ENCODE data around the gene SMIM5. TPM values are rescaled to one million over a fixed set of nuclear protein-coding genes. Genes with fewer than 3 reads are reported as not detected.

Gene SMIM5
- total and polyA plus RNA-seq, 2 experiments from 2014 or later: 0.60 to 0.89 TPM

DNA sequence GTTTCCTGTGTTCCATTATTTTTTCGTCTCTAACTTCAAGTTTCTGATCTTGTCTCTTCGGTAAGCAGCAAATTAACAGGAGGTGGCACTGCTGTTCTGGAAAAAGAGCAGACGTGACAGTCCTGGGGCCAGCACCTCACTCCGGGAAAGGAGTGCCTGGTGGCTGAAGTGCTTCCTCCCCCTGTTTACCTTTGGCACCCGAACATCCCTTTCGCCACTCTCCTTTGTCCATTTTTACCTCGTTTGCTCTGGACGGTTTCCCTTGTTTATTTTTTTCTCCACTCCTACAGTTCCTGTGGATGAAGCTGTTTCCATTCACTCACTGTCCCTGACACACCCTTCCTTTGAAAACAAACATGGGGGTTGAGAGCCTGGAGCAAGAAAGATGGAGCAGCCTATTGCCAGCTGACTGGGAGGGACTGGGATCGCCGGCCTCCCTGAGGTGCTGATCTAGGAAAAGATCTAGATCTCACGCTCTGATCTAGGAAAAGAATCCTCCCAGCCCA, 46.5 kb downstream of the SMIM5 start:
- TF ChIP-seq, protein P1, sequence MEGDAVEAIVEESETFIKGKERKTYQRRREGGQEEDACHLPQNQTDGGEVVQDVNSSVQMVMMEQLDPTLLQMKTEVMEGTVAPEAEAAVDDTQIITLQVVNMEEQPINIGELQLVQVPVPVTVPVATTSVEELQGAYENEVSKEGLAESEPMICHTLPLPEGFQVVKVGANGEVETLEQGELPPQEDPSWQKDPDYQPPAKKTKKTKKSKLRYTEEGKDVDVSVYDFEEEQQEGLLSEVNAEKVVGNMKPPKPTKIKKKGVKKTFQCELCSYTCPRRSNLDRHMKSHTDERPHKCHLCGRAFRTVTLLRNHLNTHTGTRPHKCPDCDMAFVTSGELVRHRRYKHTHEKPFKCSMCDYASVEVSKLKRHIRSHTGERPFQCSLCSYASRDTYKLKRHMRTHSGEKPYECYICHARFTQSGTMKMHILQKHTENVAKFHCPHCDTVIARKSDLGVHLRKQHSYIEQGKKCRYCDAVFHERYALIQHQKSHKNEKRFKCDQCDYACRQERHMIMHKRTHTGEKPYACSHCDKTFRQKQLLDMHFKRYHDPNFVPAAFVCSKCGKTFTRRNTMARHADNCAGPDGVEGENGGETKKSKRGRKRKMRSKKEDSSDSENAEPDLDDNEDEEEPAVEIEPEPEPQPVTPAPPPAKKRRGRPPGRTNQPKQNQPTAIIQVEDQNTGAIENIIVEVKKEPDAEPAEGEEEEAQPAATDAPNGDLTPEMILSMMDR (IDR thresholded peaks at IDR 0.05; ENCODE audit: low read depth, low read length): peak; percentile 13
- Histone ChIP-seq H3K4me1 (ENCODE audit: low read depth) (no peaks in the 10 kb centered on the region), H3K36me3 (peaks cover 2% of the 10 kb centered on the region), H3K4me3 (no peak overlapping the region), H3K9me3 (ENCODE audit: low read depth) (no peaks in the 10 kb centered on the region), H3K27ac (no peak overlapping the region), H3K27me3 (no peaks in the 10 kb centered on the region)
- peak in 1 of 2 donors; percentile 31 for DNase-seq (ENCODE audit: low read depth in 1 of 2, low spot score in 1 of 2)

DNA sequence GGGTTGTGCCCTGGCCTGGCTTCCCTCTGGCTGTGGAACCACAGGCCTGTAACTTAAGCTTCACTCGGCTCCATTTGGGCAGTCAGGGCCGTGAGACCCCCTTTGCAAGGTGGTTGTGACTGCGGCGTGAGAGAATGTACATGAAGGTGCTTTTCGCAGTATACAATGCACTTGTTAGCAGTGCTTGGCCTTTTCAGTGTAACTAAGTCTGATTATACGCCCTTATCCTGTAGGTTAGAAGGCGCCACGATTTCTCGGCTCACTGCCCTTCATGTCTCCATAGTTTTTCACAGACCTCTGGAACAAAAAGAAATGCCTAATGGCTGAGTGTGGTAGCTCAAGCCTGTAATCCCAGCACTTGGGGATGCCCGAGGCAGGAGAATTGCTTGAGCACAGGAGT, 47.2 kb downstream of the SMIM5 start:
- Histone ChIP-seq H3K27ac (no peak overlapping the region), H3K36me3 (peaks cover 2% of the 10 kb centered on the region), H3K4me3 (no peak overlapping the region), H3K9me3 (ENCODE audit: low read depth) (no peaks in the 10 kb centered on the region), H3K4me1 (ENCODE audit: low read depth) (no peaks in the 10 kb centered on the region), H3K27me3 (no peaks in the 10 kb centered on the region)
- TF ChIP-seq, protein P1 (IDR thresholded peaks at IDR 0.05; ENCODE audit: low read depth, low read length): no peak
- DNase-seq (ENCODE audit: low read depth in 1 of 2, low spot score in 1 of 2): no peak

DNA sequence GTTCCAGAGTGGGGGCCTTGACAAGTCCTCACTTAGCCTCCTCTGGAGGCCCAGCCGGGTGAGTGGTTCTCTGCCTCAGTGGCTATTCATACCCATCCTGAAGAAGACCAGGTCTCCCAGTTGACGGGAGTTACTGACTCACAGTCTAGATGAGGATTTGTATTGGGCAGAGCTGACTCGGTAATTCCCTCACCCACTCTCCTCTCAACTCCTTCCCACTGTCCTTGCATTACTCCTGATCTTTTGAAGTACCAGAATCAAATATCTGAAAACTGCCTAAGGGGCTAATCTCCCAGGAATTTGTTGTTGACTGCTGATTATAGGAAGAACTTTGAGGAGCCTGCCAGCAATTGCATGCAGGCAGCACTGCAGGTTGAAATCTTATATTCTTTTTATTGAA, 48.1 kb downstream of the SMIM5 start:
- Histone ChIP-seq H3K27ac (no peak overlapping the region), H3K36me3 (peaks cover 2% of the 10 kb centered on the region), H3K4me3 (no peak overlapping the region), H3K4me1 (ENCODE audit: low read depth) (no peaks in the 10 kb centered on the region), H3K9me3 (ENCODE audit: low read depth) (no peaks in the 10 kb centered on the region), H3K27me3 (no peaks in the 10 kb centered on the region)
- TF ChIP-seq, protein P1 (IDR thresholded peaks at IDR 0.05; ENCODE audit: low read depth, low read length): no peak
- peak in 1 of 2 donors; percentile 12 for DNase-seq (ENCODE audit: low read depth in 1 of 2, low spot score in 1 of 2)

DNA sequence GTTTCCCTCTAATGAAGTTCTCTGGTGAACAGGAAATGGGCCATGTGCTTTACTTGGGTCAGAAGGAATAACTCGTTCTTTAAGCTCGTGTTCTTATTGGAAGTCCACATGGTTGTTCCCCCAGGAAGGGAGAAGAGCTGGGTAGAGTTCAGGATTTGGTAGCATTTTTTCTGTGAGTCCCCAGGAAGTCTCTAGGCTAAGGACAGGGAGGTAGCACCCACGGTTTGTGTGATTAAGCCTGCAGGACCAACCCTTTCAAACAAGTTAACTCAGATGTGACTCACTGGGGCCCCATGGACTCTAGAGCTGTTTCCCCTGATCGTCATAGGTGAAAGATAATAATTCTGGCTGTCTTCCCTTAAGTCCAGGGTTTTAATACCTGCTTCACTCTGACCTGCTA, 50.3 kb downstream of the SMIM5 start:
- Histone ChIP-seq H3K36me3 (peaks cover 2% of the 10 kb centered on the region), H3K4me3 (no peak overlapping the region), H3K27ac (no peak overlapping the region), H3K4me1 (ENCODE audit: low read depth) (no peaks in the 10 kb centered on the region), H3K9me3 (ENCODE audit: low read depth) (no peaks in the 10 kb centered on the region), H3K27me3 (no peaks in the 10 kb centered on the region)
- TF ChIP-seq, protein P1 (IDR thresholded peaks at IDR 0.05; ENCODE audit: low read depth, low read length): no peak
- peak in 1 of 2 donors; percentile 44 for DNase-seq (ENCODE audit: low read depth in 1 of 2, low spot score in 1 of 2)

DNA sequence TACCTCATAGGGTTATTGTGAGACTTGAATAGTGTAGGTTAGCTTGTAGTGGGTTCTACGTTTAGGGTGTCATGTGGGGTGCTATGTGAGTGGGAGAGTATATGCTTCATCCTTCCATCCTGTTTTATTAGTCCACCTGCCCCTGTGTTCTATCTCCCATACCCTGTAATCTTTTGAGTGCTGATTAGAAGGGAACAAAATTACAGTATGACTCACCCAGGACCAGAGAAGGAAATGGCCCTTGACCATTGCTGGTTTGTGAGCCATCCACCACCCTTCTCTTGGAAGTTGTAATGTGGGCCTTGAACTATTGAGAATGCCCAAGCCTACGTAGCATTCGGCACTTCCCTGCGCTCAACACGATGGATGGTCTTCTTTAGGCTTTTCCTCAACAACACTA, 51.0 kb downstream of the SMIM5 start:
- TF ChIP-seq, protein P1 (IDR thresholded peaks at IDR 0.05; ENCODE audit: low read depth, low read length): no peak
- DNase-seq (ENCODE audit: low read depth in 1 of 2, low spot score in 1 of 2): no peak
- Histone ChIP-seq H3K36me3 (peaks cover 2% of the 10 kb centered on the region), H3K27me3 (no peaks in the 10 kb centered on the region), H3K4me3 (no peak overlapping the region), H3K9me3 (ENCODE audit: low read depth) (no peaks in the 10 kb centered on the region), H3K27ac (no peak overlapping the region), H3K4me1 (ENCODE audit: low read depth) (no peaks in the 10 kb centered on the region)

Data from cardiac muscle cell (in vitro differentiated cells and primary cell).